Measurements from ENCODE around the gene CEP250.
"Not testable (repeated sequence)": the region's sequence is repeated elsewhere in the genome, so short reads cannot be mapped to it uniquely, and the experiment has no call there.

Gene CEP250

DNA sequence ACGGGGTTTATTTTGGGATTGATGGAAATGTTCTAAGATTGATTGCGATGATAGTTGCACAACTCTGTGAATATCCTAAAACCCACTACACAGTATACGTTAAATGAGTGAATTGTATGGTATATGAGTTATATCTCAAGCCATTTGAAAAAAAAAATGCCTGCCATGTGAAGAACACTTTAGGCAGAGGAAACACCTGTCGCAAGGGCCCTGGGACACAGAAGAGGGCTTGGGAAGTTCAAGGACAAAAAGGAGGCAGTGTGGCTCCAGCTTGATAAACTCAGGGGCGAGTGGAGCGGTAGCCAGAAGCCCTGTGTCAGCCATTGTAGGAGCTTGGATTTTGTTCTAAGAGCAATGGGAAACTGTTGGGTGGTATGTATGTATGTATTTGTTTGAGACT, 37.0 kb downstream of the CEP250 start:
- in situ Hi-C loops (cut with MboI; ENCODE audit: low sequenced_read_pairs): no loop called here

DNA sequence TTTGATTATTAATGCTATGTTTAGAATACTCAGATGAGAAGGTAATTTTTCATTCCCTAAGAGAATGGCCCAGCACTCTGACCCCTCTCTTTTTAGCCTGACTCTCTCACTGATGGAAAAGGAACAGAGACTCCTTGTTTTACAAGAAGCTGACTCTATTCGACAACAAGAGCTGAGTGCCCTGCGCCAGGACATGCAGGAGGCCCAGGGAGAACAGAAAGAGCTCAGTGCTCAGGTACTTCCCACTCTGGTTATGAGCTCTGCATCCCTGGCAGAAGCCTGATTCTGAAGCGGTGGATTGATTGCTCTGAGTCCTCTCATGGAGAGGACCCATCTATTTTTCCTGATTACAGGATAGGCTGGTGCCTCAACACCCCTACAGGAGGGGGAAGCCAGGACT, 41.1 kb downstream of the CEP250 start:
- in situ Hi-C loops (cut with MboI; ENCODE audit: low sequenced_read_pairs): no loop called here

- in situ Hi-C loops (cut with MboI; ENCODE audit: low sequenced_read_pairs): no loop called here
Observed at GRCh38 chr20:35497320-35497719, 41.9 kb downstream of the CEP250 start.

DNA sequence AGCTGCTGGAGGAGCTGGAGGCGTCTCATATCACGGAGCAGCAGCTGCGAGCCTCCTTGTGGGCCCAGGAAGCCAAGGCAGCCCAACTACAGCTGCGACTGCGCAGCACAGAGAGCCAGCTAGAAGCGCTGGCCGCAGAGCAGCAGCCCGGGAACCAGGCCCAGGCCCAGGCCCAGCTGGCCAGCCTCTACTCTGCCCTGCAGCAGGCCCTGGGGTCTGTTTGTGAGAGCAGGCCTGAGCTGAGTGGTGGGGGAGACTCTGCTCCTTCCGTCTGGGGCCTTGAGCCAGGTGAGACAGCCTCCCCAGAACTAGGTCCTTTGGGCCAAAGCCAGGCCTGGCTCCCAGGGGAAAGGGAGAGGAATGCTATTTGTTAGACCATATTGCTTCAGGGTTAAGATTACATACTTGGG, 42.4 kb downstream of the CEP250 start:
- in situ Hi-C loops (cut with MboI; ENCODE audit: low sequenced_read_pairs): no loop called here

DNA sequence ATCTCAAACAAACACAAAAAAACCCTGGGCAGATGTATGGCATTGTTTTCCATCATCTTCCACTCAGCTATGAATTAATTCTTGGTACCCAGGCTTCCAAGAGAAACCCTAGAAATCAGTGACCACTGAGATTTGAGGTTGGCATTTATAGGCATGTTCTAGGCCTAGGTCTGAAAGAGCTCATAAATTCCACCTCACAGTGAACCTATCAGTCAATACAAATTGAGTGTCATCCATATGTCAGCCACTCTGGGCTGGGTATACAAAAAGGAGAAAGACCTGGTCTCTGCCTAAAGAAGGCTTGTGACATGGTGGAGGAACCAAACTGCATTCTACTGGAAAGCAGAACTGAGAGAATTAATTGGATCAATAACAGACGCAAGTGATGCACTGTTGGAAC, 43.9 kb downstream of the CEP250 start:
- in situ Hi-C loops (cut with MboI; ENCODE audit: low sequenced_read_pairs): no loop called here

- in situ Hi-C loops (cut with MboI; ENCODE audit: low sequenced_read_pairs): no loop called here
Observed at GRCh38 chr20:35502352-35502751, 47.0 kb downstream of the CEP250 start.

DNA sequence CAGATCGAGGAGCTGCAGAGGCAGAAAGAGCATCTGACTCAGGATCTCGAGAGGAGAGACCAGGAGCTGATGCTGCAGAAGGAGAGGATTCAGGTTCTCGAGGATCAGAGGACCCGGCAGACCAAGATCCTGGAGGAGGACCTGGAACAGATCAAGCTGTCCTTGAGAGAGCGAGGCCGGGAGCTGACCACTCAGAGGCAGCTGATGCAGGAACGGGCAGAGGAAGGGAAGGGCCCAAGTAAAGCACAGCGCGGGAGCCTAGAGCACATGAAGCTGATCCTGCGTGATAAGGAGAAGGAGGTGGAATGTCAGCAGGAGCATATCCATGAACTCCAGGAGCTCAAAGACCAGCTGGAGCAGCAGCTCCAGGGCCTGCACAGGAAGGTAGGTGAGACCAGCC, 47.9 kb downstream of the CEP250 start:
- in situ Hi-C loops (cut with MboI; ENCODE audit: low sequenced_read_pairs): no loop called here

- in situ Hi-C loops (cut with MboI; ENCODE audit: low sequenced_read_pairs): no loop called here
Observed at GRCh38 chr20:35503841-35504561, 48.6 kb downstream of the CEP250 start.

- in situ Hi-C loops (cut with MboI; ENCODE audit: low sequenced_read_pairs): no loop called here
Observed at GRCh38 chr20:35504751-35505150, 49.4 kb downstream of the CEP250 start.

DNA sequence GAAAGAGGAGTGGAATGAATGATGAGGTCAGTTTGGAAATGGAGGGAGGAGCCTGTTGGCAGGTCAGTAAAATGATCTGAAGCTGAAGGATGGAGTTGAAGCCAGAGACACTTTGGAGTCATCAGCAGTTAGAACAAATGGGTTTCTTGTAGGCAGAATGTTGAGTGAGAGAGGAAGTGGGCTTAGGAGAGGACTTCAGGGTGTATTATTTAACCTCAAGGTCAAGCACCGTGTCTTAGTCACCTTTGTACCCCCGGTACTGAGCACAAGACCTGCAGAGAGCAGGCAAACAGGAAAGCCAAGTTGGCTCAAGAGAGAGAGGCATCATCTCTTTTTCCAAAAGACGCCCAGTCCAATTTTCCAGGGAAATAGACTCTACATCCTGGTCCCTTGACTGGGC, 50.8 kb downstream of the CEP250 start:
- in situ Hi-C loops (cut with MboI; ENCODE audit: low sequenced_read_pairs): no loop called here

DNA sequence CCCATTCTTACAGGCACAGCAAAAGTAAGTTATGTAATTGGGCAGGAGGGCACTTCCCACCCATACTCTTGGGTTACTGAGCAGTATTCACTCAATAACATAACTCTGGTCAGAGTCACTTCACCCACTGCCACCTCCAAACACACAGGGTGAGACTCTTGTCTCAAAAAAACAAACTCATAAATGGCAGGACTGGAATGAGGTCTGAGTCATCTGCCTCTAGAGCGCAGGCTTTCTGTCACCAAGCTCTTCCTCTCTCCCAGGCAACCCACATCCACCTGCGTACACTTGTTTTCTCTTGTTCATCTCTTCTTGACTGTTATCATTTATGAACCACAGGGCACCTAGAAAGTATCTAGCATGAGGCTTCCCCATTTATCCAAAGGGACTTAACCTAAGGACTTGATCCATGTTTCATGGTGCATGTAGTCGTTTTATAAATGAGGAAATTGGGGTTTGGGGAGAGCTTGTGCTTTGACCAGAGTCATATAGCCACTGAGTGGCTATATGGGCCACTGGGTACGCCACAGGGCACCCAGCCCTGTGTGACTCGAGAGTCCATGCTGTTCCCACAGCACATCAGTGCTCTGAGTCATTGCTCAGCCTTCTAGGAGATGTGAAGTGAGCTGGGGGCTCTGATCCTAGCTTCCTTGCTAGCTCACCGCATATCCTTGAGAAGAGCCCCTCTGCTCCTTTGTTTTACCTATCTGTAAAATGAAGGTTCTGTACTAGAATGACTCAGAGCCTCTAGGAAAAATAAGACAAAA, 51.7 kb downstream of the CEP250 start:
- in situ Hi-C loops (cut with MboI; ENCODE audit: low sequenced_read_pairs): no loop called here

DNA sequence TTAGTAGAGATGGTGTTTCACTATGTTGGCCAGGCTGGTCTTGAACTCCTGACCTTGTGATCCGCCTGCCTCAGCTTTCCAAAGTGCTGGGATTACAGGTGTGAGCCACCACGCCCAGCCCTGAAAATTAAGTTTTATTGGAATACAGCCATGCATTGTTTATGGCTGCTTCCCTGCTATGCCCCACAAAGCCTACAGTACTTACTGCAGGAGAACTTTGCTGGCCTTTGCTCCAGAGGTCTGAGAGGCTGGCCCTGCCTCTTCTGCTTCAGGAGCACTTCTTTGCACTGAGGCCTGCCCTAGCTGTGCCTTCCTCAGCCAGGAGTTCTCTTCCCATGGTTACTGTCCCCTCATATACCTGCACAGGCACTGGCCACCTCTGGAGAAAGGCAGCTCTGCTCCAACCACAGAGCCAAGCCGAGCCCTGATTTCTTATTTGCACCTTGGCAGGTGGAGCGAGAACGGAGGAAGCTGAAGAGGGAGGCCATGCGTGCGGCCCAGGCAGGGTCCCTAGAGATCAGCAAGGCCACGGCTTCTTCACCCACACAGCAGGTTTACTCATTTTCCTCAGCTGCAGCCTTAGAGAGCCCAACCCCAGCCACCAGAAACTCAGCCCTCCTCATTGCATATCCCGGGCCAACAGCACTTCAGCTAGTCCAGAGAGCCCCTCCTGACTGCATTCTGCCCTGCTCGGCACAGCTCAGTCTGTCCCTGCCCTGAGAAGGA, 53.3 kb downstream of the CEP250 start:
- in situ Hi-C loops (cut with MboI; ENCODE audit: low sequenced_read_pairs): no loop called here

GRCh38 chr20:35510951-35511735, 55.7 kb downstream of the CEP250 start:
- in situ Hi-C loops (cut with MboI; ENCODE audit: low sequenced_read_pairs): no loop called here

GRCh38 chr20:35511814-35512420, 56.5 kb downstream of the CEP250 start:
- in situ Hi-C loops (cut with MboI; ENCODE audit: low sequenced_read_pairs): no loop called here

DNA sequence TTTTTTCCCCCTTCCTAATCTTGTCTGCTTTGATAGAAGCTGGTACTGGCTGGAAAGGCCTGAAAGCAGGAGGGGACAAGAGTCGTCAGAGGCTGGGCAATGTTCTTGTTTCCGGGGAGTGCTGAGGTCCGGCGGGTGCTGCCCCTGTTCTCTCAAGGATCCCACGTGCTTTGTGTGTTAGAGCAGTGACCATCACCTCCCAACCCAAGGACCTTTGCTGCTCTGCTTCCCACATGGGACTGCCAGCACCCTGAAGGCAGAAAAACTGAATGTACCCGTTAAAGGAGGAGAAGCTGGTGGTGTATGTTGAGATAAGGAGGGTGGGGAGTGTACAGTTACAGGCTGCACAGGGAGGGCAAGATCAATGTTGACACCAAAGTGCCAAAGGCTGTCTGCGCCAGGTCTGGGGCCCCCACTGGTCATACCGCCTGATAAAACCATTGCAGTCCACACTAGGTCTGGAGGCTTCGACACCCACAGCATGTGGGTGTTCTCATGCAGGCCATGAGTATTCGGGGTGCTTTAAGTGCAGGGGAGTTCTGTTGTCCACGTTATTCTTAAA, 59.1 kb downstream of the CEP250 start:
- in situ Hi-C loops (cut with MboI; ENCODE audit: low sequenced_read_pairs): no loop called here

DNA sequence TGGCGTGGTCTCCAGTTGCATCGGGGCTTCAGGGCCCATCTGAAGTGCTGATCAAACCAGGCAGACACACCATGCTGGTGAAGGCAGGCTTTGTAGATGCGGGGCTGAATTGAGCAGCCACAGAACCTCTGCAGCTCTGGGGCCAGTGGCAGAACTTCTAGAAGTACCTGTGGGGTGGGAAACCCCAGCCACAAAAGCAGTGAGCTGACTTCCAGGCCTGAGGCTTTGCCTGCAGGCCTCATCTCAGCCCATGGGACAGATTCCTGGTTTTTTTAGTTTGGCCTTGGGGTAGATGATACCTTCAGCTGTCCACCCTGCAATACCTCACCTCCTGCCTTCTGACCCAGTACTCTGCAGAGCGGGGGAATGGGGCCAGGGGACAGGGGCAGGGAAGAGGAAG, 59.9 kb downstream of the CEP250 start:
- in situ Hi-C loops (cut with MboI; ENCODE audit: low sequenced_read_pairs): no loop called here

DNA sequence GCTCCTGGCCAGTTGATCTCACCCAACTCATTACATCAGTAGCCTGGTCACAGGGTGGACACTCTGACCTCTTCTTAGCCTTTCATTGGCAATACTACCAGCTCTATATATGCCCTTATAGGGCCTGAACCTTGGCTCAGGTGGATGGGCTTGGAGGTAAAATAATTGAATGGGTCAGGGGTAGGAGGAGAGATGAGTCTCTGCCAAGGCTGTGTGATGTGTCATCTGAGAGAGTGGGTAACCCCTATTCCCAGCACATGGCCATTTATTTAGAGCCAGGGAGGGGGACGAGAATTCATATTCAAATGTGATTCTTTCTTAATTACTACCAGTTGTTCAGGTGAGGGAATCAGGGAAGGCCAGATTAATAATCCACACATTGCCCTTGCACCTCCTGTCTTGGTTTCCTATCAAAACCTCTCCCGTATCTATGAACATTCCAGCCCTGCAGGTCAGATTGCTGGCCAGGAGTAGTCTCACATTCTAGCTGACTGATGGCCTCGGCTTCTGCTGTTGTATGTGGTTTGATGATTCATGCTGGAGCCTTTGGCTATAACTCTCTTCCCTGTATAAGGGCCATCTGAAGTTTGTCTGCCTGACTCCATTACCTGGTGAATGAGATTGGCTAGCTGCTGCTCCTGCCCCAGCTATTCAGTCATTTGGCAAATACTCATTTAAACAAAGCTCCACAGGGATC, 60.7 kb downstream of the CEP250 start:
- in situ Hi-C loops (cut with MboI; ENCODE audit: low sequenced_read_pairs): no loop called here

DNA sequence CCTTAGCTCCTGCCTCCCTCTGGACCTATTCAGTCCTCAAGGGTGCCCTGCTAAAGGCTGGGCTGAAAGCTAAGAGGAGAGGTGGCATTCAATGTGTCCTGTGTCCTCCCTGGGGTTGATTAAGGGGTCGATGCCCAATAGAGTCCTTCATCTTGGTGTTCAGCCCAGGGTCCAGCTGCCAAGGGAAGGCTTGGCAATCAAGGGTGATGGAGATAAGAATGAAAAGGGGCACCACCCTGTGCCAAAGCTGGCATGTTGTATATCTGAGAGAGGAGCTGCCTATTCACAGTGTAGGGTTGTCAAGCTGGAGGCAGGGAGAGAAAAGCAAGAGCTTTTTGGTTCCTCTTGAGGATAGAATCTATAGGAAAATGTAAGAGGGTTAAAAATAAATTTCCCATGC, 61.7 kb downstream of the CEP250 start:
- in situ Hi-C loops (cut with MboI; ENCODE audit: low sequenced_read_pairs): no loop called here

DNA sequence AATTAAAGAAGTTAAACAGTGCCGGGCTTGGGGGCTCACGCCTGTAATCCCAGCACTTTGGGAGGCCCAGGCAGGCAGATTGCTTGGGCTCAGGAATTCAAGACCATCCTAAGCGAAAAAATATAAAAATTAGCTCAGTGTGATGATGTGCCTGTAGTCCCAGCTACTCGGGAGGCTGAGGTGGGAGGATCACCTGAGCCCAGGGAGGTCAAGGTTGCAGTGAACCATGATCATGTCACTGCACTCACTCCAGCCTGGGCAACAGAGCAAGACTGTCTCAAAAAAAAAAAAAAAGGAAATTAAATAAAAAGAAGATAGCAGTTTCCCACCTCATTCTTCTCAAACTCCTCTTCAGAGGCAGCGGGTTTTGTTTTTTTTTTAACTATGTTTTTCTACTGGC, 62.4 kb downstream of the CEP250 start:
- in situ Hi-C loops (cut with MboI; ENCODE audit: low sequenced_read_pairs): not testable (repeated sequence)

DNA sequence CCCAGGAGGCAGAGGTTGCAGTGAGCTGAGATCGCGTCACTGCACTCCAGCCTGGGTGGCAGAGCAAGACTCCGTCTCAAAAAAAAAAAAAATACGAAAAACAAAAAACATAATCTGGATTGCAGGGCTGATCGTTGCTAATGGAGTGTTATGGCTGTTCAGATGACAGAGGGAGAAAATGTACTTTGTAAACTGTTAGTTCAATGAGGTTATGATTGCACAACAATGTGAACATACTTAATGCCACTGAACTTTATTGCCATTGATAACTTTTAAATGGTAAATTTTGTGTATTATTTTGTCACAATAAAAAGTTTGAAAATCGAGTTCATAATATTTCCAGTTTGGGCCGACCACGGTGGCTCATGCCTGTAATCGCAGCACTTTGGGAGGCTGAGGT, 63.6 kb downstream of the CEP250 start:
- in situ Hi-C loops (cut with MboI; ENCODE audit: low sequenced_read_pairs): no loop called here

Data from HL-60/S4 treated with phorbol 12-myristate 13-acetate at 8.2 ng/mL for 4 days and 3 days (cell line).